ENCODE measurements around the gene ASB16.
A peak's percentile ranks its signal among the peaks of the same experiment; 100 is the strongest.

Gene ASB16

GRCh38 chr17:44191369-44191768, 20.9 kb downstream of the ASB16 start:
- no peak for DNase-seq

GRCh38 chr17:44191941-44192496, 21.5 kb downstream of the ASB16 start:
- no peak for DNase-seq

- no peak for DNase-seq
These were observed 22.2 kb downstream of the ASB16 start for GRCh38 chr17:44192750-44193149.

DNA sequence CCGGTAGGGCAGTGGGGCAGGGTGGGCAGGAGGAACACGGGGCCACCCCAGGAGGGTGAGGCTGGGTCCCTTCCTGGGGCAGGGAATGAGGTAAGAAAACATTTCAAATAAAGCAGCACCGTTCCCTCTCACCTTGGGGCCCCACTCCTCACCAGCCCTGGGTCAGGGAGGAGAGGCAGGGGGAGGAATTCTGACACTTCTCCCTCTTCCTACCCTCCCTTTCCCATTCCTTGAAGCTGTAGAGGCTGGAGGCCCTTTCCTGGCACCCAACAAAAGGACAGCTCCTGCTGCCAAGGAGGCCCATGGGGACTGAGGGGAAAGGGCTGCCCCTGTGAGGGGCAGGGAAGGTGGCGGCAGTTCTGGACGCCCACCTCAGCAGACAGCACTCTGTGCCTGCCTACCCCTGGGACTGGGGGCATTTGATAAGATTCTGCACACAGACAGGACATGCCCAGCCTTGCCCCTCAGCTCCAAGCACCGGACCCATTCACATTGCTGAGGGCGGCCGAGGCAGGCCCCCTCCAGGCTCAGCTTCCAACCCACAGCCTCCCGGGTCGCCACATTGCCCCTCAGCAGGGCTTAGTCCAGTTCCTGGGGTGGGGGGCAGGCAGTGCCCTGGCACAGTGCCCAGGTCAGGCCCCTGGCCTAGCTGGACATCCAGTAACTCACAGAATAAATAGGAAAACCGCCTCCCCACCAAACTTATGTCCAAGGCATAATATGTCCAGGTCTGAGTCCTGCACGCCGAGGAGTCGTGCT, 23.0 kb downstream of the ASB16 start:
- DNase-seq = no peak

GRCh38 chr17:44197107-44197506, 26.6 kb downstream of the ASB16 start:
- no peak for DNase-seq

GRCh38 chr17:44197980-44198720, 27.6 kb downstream of the ASB16 start:
- DNase-seq = no peak

DNA sequence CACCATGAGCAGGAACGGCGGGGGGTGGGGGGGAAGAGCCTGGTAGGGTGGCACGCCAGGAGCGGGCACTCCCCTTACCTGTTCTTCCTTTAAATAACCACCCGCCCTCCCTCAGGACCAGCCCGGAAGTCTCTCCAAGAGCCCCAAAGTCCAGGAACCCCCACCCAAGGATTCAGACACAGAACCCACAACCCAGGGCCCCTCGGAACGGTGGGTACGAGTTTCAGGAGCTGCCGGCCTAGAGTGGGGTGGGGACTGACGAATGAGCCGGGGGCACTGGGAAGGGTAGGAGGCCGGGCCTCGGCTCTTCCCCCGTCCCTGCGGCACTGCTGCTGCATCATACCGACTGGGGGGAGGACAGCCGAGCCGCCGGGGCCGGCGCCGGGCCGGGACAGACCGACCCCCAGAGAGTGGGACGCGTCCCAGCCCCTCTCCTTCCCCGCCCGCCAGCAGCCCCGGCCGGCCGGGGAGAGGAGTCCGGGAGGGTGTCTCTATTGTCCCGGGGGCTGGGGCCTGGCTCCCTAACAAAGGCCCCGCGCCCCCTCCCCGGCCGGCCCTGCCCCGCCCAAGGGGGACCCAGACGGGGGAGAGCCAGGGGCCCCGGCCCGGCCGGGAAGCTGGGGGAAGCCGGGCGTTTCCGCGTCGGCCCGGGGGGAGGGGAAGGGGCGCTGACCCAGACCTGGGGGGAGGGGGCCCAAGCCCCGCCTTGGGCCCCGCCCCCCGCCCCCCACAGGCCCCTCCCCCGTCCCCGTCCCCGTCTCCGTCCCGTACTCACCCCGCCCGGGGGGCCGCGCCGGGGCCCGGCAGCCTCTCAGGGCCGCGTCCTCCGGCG, 28.4 kb downstream of the ASB16 start:
- peak; percentile 60 for DNase-seq

- DNase-seq = peak; percentile 92
These were observed 29.3 kb downstream of the ASB16 start, which contains the start of gene ATXN7L3 for GRCh38 chr17:44199553-44200477. Gene ATXN7L3 (minus strand): TSS chr17:44199884. CDS start chr17:44198070, 1,814 bp downstream.

GRCh38 chr17:44200478-44201155, 30.1 kb downstream of the ASB16 start:
- peak; percentile 72 for DNase-seq

GRCh38 chr17:44202756-44203155, 32.3 kb downstream of the ASB16 start:
- DNase-seq = no peak

DNA sequence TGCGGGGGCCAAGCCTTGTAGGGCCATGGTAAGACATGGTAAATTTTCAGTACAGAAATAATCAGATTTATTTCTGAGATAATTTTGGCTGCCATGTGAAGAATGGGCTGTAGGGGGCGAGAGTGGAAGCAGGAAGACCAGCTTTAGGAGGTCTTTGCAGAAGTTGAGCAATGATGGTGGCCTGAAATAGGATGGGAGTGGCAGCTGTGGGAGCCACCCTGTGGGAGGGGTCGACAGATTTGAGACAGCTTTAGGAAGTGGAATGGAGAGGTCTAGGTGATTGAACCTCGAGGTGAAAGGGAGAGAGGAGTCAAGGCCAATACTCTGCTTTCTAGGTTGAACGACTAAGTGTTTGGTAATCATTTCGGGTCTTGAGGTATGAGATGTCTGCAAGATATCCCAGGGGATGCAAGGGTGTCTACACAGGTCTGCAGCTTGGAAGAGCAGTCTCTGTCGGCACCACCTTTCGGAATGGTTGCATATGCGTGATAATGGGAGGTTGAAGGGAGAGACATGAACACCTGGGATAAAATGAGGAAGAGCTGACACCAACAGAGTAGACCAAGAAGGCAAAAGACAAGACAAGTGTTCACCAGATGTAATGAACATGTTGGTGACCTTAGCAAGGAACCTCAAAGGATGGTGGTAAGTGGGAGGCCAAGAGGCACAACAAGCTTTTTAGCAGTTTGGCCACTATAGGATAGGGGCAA, 33.4 kb downstream of the ASB16 start:
- DNase-seq = peak; percentile 59

GRCh38 chr17:44204441-44204882, 34.0 kb downstream of the ASB16 start:
- DNase-seq = no peak

GRCh38 chr17:44205962-44206824, 35.7 kb downstream of the ASB16 start:
- no peak for DNase-seq

- DNase-seq = no peak
These were observed 36.3 kb downstream of the ASB16 start for GRCh38 chr17:44206825-44207155.

DNA sequence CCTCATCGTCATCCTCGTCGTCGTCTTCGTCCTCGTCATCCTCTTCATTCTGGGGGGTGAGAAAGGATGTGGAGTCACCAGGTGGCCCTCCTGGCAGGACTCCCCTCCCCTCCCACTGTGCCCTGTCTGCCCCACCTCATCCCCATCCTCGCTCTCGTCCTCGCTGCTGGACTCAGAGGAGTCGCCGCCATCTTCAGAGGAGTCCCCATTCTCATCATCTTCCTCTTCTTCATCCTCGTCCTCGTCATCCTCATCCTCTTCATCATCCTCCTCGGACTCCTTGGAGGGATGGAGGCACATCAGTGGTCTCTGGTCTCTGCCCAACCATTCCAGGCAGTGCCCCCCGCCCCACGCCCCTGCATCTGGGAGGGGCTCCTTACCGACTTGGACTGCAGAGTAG, 36.8 kb downstream of the ASB16 start:
- no peak for DNase-seq

DNA sequence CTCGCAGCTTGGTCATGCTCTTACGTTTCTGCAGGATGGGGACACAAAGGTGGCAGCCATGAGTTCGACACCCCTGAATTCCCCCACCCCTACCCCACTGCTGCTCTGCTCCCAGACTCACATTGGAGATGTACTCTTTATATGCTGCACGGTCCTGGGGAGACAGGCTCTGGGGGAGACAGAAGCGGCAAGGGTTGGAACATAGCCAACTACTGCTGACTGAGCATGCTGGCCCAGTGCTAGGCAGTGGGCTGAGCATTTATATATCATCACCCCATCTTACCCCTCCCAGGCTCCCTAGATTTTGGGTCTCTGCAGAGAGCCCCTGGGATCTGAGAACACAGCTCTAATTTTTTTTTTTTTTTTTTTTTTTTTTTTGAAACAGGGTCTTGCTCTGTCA, 37.2 kb downstream of the ASB16 start:
- no peak for DNase-seq

- DNase-seq = no peak
These were observed 39.4 kb downstream of the ASB16 start for GRCh38 chr17:44209786-44210341.

DNA sequence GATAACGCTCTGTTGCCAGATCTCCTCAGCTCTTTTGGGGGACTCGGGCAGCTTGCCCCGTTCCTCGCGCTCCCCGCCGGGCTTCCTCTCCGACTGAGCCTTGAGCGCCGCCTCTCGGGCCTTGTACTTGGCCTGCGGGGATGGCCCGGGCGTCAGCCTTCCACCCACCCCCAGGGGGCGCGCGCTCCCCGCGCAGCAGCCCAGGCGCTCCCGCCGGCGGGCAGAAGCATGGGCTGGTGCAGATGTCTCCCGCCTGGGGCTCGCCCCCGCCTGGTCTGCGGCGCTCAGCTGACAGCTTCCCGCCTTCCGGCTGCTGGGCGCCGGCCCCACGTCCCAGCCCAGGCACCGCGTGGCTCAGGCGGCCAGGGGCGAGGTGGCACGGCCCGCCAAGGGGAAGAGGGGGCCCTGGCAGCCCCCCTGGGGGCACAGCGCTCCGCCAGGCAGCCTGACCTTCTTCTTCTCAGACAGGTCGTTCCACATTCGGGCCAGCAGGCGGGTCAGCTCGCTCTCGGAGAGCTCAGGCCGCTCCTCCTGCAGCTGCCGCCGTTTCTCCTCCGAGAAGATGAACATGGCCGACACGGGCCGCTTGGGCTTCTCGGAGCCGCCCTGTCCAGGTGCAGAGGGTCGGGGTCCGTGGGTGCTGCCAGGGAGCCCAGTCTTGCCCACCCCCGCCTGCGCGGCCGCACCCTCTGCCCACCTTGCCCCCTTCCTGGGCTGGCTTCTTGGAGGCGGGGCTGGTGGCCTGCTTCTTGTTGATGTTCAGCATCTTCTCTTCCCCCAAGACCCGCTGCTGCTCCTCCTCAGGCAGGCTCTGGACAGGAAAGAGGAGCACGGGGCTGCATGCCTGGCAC, 40.1 kb downstream of the ASB16 start:
- DNase-seq = peak; percentile 93
